AML-193 (cell line): ENCODE measurements around the gene CD248.
"Not testable (repeated sequence)": the region's sequence is repeated elsewhere in the genome, so short reads cannot be mapped to it uniquely, and the experiment has no call there.

Source experiments
- DNase-seq, 2 experiments: peaks; one replicate each; lab custom pipeline; 2025; lab: John Stamatoyannopoulos, UW

The CD248 gene

GRCh38 chr11:66329165-66329673 is 12.4 kb upstream of the CD248 start:
- DNase-seq = no peak

DNA sequence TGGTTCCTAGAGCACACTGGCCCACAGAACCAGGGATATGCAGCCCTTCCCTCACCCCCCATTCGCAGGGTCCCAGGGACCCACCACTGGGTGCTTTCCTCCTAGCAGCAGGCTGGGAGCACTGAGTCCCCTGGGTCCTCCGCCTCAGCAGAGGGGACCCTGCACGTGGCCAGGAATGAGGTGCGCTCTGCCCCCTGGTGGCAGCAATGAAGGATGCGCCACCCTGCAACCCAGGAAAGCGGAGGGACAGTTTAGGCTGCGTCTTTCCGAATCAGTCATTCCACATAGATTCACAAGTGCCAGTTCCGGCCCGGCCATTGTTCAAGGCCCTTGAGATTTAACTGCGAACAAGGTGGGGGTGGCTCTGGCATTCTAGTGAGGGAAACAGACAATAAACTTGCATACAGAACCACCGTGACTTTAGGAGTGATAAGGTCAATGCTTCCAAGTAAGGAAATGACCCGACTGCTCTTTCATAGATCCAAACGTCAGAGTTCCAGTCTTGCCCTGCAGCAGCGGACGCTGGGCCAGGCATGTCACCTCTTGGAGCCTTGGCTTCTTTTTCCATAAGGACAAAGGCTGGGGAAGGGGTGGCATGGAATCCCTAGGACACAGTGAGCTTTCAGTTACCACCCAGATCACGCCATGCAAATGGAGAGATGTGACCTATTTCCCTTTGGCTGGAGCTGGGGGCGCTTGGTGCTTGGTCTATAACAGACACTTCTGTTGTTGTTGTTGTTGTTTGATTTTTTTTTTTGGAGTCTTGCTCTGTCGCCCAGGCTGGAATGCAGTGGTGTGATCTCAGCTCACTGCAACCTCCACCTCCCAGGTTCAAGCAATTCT is 11.7 kb upstream of the CD248 start:
- DNase-seq = peak; percentile 55 to 63

DNA sequence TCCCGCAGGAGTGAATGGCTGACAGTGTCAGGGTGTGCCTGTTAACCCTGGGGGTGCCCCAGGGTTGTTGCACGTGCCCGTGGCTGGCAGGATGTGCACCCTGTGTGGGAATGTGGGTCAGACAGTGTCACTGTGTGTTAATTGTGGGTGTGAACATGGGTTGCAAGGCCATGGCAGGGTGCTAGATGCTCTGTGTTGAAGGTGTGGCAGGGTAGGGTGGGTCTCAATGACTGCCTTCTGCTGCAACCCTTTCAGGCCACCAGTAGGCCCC is 11.1 kb upstream of the CD248 start:
- DNase-seq = no peak

DNA sequence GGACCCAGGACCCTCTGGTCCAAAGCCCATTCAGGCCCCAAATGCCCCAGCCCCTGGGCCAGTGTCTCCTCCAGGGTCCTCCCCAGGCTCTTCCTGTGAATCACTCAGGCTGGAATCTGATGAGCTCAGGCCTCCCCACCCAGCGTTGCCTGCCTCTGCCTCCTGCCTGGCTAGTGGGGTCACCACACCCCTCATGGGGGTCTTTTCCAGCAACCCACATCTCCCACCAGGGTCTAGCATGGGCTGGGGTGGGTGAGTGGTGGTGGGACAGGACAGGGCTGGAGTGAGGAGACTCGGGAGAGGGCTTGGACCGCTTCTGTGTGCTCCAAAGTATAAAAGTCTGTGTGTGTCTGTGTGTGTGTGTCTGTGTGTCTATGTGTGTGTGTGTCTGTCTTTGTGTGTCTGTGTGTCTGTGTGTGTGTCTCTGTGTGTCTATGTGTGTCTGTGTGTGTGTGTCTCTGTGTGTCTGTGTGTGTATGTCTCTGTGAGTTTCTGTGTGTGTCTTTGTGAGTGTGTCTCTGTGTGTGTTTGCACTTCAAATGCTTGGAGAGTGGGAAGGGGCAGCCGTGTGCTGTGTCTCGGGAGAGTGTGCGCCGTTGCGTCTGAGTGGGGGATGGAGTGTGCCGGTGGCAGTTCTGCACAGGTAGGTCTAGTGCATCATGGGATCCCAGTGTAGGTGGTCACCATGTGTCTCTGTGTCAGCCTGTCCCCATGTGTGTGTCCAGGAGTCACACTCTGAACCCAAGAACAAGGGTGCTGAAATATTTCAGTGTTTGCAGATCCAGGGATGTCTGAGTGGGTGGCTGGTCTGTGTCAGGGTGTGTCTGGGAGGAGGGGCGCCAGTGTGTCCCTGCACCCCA is 10.6 kb upstream of the CD248 start:
- DNase-seq = no peak

GRCh38 chr11:66326261-66327111 is 9.6 kb upstream of the CD248 start:
- DNase-seq = no peak

DNA sequence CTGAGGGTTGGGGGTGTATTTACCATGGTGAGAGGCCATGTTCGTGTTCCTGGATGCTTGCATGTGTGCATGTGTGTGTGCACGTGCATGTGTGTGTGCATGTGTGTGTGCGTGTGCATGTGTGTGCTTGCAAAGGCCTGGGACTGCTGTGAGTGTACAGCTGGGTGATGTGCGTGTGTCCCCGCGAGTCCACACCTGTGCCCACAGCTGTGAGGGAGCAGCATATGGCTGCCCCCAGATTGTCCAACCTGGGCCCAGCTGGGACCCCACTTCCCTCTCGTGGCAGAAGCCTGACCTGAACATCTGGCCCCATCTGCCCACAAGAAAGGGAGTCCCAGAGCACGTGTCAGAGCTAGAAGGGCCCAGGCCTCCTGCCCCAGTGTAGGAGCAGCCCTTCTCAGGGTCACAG is 8.4 kb upstream of the CD248 start:
- no peak for DNase-seq

- DNase-seq = no peak
These were observed 7.8 kb upstream of the CD248 start for GRCh38 chr11:66324664-66325063.

- no peak for DNase-seq
These were observed 6.8 kb upstream of the CD248 start for GRCh38 chr11:66323684-66324083.

DNA sequence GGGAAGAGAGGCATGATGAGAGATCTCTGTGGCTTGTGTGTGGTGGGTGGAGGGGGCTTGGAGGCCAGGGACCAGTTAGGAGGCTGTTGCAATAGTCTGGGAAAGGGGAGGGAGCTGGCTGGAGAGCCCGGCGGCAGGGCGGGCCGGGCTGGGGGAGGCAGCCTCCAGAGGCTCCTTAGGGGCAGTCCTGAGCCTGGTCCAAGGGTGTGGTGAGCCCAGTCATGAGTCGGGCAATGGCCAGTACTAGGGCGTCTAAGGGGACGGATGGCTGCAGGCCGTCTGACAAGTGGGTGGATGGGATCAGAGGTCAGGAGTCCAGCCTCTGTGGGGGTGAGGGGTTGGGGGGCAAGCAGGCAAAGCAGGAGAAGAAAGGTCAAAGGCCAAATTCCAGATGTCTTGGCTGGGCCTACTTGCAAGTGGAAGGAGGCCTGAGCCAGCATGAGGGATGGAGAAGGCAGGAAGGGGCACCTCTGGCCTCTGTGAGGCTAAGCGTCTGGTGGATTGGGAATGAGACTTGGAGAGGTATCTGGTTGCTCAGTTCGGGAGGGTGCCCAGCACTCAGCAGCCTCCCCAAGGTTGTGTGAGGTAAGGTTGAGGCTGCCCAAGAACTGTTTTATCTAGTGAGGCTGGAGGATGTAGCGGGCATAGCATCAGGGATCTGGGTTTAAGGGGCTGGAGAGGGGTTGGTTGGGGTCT is 6.0 kb upstream of the CD248 start:
- DNase-seq = no peak

- DNase-seq = no peak
These were observed 4.8 kb upstream of the CD248 start for GRCh38 chr11:66321606-66322005.

DNA sequence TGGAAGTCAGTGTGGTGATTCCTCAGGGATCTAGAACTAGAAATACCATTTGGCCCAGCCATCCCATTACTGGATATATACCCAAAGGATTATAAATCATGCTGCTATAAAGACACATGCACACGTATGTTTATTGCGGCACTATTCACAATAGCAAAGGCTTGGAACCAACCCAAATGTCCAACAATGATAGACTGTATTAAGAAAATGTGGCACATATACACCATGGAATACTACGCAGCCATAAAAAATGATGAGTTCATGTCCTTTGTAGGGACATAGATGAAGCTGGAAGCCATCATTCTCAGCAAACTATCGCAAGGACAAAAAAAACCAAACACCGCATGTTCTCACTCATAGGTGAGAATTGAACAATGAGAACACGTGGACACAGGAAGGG is 3.9 kb upstream of the CD248 start:
- DNase-seq = not testable (repeated sequence)

DNA sequence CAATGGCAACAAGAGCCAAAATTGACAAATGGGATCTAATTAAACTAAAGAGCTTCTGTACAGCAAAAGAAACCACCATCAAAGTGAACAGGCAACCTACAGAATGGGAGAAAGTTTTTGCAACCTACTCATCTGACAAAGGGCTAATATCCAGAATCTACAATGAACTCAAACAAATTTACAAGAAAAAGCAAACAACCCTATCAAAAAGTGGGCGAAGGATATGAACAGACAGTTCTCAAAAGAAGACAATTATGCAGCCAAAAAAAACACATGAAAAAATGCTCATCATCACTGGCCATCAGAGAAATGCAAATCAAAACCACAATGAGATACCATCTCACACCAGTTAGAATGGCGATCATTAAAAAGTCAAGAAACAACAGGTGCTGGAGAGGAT is 3.4 kb upstream of the CD248 start:
- not testable (repeated sequence) for DNase-seq

GRCh38 chr11:66318600-66318970 is 1.7 kb upstream of the CD248 start:
- DNase-seq = no peak

DNA sequence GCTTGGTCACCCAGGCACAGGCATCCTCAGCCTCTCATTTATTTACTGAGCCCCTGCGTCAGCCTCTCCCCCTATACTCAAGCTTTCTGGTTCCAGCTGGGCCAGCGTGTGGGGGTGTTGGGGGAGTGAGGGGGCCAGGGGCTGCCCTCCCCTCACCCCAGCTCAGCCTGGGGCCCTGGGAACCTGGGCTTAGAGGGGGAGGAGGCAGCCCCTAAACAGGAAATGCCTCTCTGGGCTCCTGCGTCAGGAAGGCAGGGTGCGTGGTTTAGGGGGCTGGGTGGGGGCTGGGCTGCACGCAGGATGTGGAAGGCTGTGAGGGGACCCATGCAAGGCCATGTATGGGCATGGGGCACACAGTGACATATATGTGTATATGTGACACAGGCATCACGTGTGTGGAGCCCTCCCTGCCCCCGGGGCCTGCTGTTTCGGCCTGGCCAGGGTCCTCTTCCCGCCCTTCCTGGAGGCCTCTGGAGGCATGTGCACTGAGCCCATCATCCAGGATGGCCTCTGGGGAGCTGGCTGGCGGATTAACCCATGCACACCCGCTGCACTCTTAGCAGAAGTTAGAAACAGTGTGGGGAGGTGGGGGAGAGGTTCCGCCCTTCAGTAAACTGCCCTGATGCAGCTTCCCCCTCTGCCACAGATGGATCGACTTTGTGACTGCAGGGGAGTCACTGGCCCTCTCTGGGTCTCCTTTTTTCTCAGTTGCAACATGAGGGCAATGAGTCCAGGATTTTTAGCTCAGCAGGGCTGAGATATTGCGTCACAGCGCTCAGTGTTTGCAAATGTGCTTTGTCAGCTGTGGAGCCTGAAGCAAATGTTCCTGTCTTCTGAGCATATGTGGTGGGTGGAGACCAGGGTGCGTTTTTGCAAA is 1.1 kb upstream of the CD248 start:
- DNase-seq = peak; percentile 79 to 87

DNA sequence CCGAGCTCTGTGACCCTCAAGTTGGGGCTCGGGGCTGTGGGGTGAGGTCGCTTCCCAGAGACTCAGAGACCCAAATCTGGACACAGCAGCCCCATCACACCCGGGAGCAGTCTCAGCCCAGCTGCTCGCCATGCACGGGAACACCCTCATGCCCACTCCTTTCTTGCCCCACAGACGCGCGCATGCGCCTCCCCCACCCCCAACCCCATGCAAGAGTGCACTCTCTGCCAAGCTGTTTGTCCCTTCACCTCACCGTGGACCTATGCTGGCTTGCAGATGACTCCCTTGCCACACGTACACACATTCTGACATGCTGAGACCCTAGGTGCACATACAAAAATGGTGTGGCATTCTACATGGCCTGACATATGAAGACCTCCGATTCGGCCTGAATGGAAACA is 478 bp upstream of the CD248 start:
- DNase-seq = no peak

GRCh38 chr11:66315921-66316811 is 678 bp downstream of the CD248 start:
- no peak for DNase-seq

DNA sequence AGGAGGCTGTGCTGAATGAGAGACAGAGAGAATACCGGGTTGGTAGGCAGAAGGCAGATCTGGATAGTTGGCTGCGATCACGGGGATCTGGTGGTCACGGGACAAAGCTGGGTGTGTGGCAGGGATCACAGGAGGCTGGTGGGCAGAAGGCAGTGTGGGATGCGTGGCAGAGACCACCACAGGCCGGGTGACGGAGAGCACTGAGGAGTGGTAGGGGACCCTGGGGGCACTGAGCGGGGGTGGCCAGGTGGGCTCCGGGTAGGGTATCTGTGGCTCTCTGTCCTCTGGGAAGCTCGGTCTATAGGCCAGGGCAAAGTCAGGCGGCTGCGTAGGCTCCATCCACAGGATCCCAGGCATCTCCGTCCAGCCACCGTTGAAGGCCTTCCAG is 1.4 kb downstream of the CD248 start:
- no peak for DNase-seq

- no peak for DNase-seq
These were observed 2.0 kb downstream of the CD248 start for GRCh38 chr11:66314561-66315497.

DNA sequence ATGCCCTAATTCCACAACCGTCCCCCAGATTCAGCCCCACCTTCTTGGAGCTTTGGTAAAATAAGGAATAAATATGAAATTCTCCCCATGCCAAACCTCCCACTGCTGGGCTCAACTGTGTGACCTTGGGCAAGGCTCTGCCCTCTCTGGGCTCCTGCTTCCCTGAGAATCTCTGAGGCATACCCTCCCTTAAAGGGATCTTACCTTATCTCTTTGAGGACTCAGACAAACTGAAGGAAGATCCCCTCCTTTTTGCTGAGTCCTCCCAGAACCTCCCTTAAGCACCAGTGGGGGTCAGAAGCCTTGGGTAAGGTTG is 2.7 kb downstream of the CD248 start:
- no peak for DNase-seq
